ENCODE results near the gene ROR1.

The ROR1 gene

GRCh38 chr1:63859480-63860275 lies 85.9 kb downstream of the ROR1 start:
- DNase-seq (ENCODE audit: low spot score): no peak

DNA sequence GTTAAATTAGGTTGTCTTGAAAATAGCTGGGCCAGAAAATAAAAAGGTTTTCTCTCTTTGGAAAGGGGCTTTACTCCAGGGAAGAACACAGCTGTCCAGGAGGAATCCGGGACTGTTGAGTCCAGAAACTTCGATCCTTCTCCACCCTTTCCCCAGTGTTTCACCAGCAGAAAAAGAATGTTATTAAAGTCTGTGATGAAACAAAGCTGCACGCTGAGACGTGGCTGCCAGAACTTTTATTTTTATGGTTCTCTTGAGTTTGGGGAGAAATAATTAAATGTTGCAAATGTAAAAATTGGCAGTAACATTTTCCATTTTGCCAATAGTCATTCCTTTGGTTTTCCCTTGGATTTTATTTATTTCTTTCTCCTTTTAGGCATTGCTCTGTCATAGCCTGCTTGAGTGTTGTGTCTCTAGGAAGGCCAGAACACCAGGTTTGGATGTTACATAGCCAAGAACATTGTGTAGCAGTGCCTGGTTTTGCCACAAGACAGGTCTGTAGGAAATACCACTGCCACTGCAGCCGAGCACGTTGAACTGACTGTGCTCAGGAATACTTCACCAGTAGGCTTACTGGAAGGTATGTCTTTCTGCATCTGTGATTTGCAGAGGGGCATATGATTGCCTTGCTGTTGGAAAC lies 87.4 kb downstream of the ROR1 start:
- DNase-seq (ENCODE audit: low spot score): no peak

GRCh38 chr1:63863145-63863544 lies 89.3 kb downstream of the ROR1 start:
- no peak for DNase-seq (ENCODE audit: low spot score)

DNA sequence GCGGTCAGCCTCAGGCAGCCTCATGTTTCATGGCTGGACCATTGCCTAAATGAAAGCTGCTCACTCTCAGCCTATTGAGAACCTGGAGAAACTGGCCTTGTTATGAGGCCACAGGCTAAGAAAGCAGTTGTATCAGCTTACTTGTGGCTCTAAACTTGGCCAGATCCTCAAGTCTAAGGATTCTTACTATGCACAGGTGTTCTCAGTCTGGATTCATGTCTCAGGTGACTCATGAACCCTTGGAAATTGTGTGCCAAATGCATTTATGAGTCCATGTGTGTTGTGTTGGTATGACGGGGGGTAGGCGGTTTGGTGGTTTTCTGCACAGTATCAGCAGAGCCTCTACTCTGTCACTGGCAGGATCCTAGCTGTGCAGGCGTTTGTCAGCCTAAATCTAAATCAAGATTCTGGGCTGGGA lies 90.4 kb downstream of the ROR1 start:
- DNase-seq (ENCODE audit: low spot score): peak; percentile 40

GRCh38 chr1:63865561-63865960 lies 91.7 kb downstream of the ROR1 start:
- DNase-seq (ENCODE audit: low spot score): no peak

DNA sequence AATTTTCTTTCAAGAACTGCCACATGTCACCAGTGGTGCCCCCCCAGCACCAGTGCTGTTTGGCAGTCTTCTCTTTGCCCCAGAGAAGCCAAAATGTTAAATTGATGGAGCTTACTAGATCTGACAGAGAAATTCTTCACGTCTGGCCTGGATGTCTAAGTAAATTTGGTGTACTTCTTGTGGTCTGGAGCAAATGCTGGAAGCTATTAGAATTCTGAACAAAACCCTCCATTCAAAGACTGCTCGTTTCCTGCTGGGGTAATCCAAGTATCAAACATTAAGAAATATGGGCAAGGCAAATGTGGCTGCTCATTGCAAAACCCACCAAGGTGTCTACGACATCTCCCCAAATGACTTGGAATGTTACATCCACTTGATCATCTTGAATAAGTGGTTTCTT lies 92.3 kb downstream of the ROR1 start:
- DNase-seq (ENCODE audit: low spot score): no peak

DNA sequence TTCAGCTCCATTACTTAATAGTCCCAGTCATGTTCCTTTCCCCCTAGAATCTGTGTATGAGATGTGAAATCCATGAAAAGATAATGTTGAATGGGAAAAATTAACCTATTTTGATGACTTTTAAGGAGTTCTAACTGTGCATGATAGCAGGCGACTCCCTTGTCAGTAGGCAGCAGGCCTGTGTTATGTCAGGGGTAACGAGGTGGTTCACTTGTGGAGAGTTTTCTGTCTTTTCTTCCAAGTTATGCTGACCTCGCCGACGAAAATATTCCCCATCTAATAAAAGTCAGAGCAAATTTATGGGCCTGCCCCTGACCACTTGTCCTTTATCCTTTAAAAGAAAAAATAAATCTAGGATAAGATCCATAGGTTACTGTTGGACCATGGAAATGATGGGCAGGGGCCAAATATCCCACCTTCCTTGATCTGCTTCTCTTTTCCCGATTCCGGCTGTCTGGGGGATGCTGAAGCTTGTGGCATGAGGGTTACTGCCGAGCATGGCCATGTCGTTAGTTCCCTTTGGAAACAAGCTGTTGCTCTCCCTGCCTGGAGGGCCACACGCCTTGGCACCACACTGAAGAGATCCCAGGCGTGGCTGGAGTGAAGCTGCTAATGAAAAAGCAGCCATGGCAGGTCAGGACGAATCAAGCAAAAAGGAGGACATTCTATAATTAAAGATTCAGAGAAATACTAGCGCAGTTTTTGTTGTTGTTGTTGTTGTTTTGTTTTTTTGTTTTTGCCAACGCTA lies 93.8 kb downstream of the ROR1 start:
- DNase-seq (ENCODE audit: low spot score): no peak

- peak; percentile 88 for DNase-seq (ENCODE audit: low spot score)
Observed at GRCh38 chr1:63868268-63868781, 94.5 kb downstream of the ROR1 start.

GRCh38 chr1:63870152-63870551 lies 96.3 kb downstream of the ROR1 start:
- no peak for DNase-seq (ENCODE audit: low spot score)

DNA sequence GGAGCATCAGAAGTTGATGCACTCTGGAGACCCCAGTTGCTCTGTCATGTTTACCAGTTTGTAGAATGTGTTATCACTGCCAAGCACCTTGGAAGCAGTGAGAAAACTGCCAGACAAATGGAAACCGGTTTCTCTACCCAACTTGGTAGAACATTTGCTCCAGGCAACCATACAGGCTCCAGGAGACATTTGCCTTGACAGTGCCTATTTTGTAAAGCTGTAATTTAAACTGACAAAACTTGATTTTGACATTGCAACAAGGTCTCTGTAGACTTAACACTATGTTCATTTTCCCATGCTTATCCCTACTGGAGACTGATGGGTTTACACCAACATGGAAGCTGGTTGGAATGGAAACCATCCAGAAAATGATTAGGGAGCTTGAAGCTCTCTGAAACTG lies 97.6 kb downstream of the ROR1 start:
- no peak for DNase-seq (ENCODE audit: low spot score)

- DNase-seq (ENCODE audit: low spot score): peak; percentile 50
Observed at GRCh38 chr1:63873751-63874150, 99.9 kb downstream of the ROR1 start.

- DNase-seq (ENCODE audit: low spot score): peak; percentile 72
Observed at GRCh38 chr1:63874278-63874880, 100.6 kb downstream of the ROR1 start.

GRCh38 chr1:63875636-63876035 lies 101.8 kb downstream of the ROR1 start:
- no peak for DNase-seq (ENCODE audit: low spot score)

GRCh38 chr1:63877021-63877767 lies 103.4 kb downstream of the ROR1 start:
- no peak for DNase-seq (ENCODE audit: low spot score)

GRCh38 chr1:63877816-63878215 lies 104.0 kb downstream of the ROR1 start:
- DNase-seq (ENCODE audit: low spot score): peak; percentile 92

DNA sequence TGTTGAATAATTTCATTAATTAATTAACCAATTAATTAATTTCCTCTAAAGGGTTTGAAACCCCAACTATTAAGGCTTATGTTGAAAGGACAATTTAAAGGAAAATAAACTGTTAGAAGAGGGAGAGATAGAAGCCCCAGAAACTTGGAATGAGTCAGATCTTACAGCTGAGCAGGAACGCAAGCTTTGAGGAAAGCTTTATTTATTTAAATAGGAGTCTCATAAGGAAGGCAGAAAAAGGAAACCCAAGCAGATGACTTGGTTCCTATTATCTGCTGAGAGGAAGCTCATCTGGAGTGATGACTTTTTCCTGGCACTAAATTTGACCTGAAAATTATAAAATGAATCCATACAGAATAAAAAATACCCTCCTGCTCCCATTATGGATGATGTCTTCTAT lies 105.1 kb downstream of the ROR1 start:
- DNase-seq (ENCODE audit: low spot score): no peak

- DNase-seq (ENCODE audit: low spot score): no peak
Observed at GRCh38 chr1:63880958-63881576, 107.2 kb downstream of the ROR1 start.

GRCh38 chr1:63882048-63882704 lies 108.4 kb downstream of the ROR1 start:
- no peak for DNase-seq (ENCODE audit: low spot score)

DNA sequence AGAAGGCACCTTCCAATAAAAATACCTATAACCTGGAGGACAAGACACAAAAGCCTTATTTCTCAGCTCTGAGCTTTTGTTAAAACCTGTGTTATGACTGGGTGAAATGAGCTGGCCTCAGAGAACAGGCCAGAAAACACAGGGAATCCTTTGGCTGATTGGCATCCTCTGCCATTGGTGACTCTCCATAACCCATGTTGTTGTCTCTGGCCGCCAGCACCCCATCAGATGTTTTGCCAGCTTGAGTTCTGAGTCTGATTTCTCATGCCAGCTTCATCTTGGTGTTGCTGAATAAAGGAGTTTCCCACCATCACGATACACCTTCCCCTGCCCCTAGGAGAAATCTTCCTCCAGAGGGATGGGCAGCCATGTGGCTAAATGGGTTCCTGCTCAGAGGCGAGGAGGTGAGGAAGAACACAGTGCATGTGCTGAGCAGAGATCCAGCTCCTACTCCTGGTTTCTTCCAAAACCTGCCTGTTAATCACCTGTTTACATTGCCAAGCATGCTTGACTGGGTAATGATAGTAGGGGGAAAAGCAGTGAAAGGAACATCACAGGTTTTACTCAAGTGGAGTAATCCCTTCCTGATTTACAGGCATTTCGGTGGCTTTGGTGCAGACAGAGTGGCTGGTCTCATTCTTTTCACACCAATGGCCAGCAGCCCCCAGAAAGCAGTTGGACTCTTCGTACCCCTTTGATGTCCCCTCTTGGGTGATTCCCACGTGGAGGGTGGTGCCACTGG lies 109.8 kb downstream of the ROR1 start:
- peak; percentile 31 for DNase-seq (ENCODE audit: low spot score)

- no peak for DNase-seq (ENCODE audit: low spot score)
Observed at GRCh38 chr1:63884486-63884885, 110.7 kb downstream of the ROR1 start.
